ENCODE measurements around the gene RAB7B. TPM values are rescaled to one million over a fixed set of nuclear protein-coding genes. Genes with fewer than 3 reads are reported as not detected.

Gene RAB7B
- total and polyA plus RNA-seq, 2 of the 13 experiments (the other 11 are each of a cell fraction or from before 2014, with no cell fraction given), result 0.05 to 0.46 TPM

DNA sequence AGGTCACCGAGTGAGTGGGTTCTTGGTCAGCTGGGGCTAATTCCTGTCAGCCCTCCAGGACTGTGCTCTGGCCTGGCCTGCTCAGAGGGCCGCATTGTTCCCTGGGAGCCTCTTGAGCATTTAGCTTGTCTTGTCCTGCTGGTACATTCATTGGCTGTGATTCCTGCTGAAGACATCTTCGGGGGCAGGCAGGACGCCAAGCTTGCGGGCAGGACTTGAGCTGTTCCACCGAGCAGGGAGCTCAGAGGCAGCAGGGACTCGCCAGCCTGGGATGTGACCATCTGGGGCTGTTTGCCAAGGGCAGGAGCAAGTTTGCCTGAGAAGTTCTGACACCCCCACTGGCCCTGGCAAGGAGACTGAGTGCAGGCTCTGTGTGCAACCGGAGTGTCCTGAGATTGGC is 52.9 kb downstream of the RAB7B start:
- FAIRE-seq, result no peak
- peaks cover 2% of the 10 kb centered on the region for H3K4me1 ChIP-seq (ENCODE audit: insufficient read depth, low read length)
- peaks cover 1 to 38% of the 10 kb centered on the region in 2 experiments; a peak in 3 of 5 replicates for H3K27me3 ChIP-seq (ENCODE audit: control insufficient read depth in 1 of 2, insufficient read depth in 2 of 2, low read length in 2 of 2)
- H3K79me2 ChIP-seq (ENCODE audit: insufficient read depth, low read length), result no peaks in the 10 kb centered on the region
- no peak overlapping the region for H3K4me3 ChIP-seq (replicated peaks in 1 of 3; ENCODE audit: insufficient read depth in 1 of 3, low read depth in 2 of 3, low read length in 3 of 3)
- WGBS (ENCODE audit: low lambda C conversion rate), result 30% methylated on average over 2 of the region's 8 CpGs
- BruUV-seq (replicated peaks), result no TSS peak
- H3K4me2 ChIP-seq (ENCODE audit: low read depth, low read length), result no peak overlapping the region
- ChIA-PET CTCF (ENCODE audit: low intra/inter-chr PET ratio, low total read pairs) (no interaction called here), POLR2A (no interaction called here)
- ATAC-seq, result no peak
- H2AFZ ChIP-seq (ENCODE audit: low read length), result no peak overlapping the region
- DNase-seq (ENCODE audit: low spot score), result no peak
- no peak overlapping the region for H3K9ac ChIP-seq (ENCODE audit: insufficient read depth, low read depth, low read length)
- in situ Hi-C loops (cut with HindIII; ENCODE audit: extremely low pct_ligation_motif_present, low pct_unique_long_range_greater_than_20kb), result no loop called here
- H4K20me1 ChIP-seq (ENCODE audit: insufficient read depth, low read length), result no peaks in the 10 kb centered on the region
- no peaks in the 10 kb centered on the region for H3K36me3 ChIP-seq (replicated peaks in 1 of 2; ENCODE audit: control insufficient read depth in 1 of 2, insufficient read depth in 2 of 2, low read length in 2 of 2)
- intact Hi-C loops (cut with micrococcal nuclease; ENCODE audit: unreplicated experiment), result no loop called here
- H3K9me3 ChIP-seq (ENCODE audit: low read length), result no peaks in the 10 kb centered on the region
- TF ChIP-seq SOX5 (CRISPR knock-in tag; IDR thresholded peaks at IDR 0.05; ENCODE audit: borderline replicate concordance) (no peak), ZNF101 (CRISPR knock-in tag; IDR thresholded peaks at IDR 0.05; ENCODE audit: borderline replicate concordance, low read depth) (no peak), MBNL3 (CRISPR knock-in tag; conservative IDR thresholded peaks at IDR 0.05) (no peak), HIVEP1 (CRISPR knock-in tag; IDR thresholded peaks at IDR 0.05) (no peak), FOXO4 (CRISPR knock-in tag; conservative IDR thresholded peaks at IDR 0.05) (no peak)
- TF ChIP-seq, protein P1, sequence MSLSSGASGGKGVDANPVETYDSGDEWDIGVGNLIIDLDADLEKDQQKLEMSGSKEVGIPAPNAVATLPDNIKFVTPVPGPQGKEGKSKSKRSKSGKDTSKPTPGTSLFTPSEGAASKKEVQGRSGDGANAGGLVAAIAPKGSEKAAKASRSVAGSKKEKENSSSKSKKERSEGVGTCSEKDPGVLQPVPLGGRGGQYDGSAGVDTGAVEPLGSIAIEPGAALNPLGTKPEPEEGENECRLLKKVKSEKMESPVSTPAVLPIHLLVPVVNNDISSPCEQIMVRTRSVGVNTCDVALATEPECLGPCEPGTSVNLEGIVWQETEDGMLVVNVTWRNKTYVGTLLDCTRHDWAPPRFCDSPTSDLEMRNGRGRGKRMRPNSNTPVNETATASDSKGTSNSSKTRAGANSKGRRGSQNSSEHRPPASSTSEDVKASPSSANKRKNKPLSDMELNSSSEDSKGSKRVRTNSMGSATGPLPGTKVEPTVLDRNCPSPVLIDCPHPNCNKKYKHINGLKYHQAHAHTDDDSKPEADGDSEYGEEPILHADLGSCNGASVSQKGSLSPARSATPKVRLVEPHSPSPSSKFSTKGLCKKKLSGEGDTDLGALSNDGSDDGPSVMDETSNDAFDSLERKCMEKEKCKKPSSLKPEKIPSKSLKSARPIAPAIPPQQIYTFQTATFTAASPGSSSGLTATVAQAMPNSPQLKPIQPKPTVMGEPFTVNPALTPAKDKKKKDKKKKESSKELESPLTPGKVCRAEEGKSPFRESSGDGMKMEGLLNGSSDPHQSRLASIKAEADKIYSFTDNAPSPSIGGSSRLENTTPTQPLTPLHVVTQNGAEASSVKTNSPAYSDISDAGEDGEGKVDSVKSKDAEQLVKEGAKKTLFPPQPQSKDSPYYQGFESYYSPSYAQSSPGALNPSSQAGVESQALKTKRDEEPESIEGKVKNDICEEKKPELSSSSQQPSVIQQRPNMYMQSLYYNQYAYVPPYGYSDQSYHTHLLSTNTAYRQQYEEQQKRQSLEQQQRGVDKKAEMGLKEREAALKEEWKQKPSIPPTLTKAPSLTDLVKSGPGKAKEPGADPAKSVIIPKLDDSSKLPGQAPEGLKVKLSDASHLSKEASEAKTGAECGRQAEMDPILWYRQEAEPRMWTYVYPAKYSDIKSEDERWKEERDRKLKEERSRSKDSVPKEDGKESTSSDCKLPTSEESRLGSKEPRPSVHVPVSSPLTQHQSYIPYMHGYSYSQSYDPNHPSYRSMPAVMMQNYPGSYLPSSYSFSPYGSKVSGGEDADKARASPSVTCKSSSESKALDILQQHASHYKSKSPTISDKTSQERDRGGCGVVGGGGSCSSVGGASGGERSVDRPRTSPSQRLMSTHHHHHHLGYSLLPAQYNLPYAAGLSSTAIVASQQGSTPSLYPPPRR (CRISPR knock-in tag; IDR thresholded peaks at IDR 0.05; ENCODE audit: borderline replicate concordance), result no peak
- TF ChIP-seq, protein P2, sequence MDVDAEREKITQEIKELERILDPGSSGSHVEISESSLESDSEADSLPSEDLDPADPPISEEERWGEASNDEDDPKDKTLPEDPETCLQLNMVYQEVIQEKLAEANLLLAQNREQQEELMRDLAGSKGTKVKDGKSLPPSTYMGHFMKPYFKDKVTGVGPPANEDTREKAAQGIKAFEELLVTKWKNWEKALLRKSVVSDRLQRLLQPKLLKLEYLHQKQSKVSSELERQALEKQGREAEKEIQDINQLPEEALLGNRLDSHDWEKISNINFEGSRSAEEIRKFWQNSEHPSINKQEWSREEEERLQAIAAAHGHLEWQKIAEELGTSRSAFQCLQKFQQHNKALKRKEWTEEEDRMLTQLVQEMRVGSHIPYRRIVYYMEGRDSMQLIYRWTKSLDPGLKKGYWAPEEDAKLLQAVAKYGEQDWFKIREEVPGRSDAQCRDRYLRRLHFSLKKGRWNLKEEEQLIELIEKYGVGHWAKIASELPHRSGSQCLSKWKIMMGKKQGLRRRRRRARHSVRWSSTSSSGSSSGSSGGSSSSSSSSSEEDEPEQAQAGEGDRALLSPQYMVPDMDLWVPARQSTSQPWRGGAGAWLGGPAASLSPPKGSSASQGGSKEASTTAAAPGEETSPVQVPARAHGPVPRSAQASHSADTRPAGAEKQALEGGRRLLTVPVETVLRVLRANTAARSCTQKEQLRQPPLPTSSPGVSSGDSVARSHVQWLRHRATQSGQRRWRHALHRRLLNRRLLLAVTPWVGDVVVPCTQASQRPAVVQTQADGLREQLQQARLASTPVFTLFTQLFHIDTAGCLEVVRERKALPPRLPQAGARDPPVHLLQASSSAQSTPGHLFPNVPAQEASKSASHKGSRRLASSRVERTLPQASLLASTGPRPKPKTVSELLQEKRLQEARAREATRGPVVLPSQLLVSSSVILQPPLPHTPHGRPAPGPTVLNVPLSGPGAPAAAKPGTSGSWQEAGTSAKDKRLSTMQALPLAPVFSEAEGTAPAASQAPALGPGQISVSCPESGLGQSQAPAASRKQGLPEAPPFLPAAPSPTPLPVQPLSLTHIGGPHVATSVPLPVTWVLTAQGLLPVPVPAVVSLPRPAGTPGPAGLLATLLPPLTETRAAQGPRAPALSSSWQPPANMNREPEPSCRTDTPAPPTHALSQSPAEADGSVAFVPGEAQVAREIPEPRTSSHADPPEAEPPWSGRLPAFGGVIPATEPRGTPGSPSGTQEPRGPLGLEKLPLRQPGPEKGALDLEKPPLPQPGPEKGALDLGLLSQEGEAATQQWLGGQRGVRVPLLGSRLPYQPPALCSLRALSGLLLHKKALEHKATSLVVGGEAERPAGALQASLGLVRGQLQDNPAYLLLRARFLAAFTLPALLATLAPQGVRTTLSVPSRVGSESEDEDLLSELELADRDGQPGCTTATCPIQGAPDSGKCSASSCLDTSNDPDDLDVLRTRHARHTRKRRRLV (CRISPR knock-in tag; IDR thresholded peaks at IDR 0.05), result no peak
- no peak overlapping the region for H3K27ac ChIP-seq (ENCODE audit: extremely low read length, insufficient read depth, low read length)
